ENCODE data around the gene IL19. TPM values are rescaled to one million over a fixed set of nuclear protein-coding genes. Genes with fewer than 3 reads are reported as not detected.

IL19 gene
- total RNA-seq, 6 donors from 2014 or later, result not detected

DNA sequence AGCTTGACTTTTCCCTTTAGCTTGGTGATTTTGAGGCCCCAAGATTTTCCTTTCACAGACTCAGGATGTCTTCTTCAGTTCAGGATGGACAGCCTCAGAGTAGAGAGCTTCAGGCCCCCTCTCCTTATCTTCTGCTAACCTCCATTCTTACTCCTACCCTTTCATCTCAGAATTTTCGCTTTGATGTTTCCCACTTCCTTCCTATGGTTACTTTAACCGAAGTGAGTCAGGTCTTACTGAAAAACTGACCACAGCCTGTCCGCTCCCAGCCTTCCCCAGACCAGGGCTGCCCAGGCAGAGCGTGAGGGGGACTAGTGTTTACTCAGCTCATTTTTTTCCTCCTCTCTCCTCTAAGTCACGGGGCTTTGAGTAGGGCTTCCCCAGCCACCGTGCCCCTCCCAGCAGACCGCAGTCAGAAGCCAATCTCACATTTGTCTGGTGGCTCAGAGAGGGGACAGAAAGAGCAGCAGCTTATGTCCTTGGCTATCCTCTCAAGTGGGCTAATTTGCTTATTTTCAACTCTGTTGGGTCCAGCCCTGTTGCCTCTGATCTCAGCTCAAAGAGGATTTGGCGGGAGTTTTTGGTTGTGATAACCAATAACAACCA is 4.2 kb upstream of the IL19 start:
- DNase-seq (peak in 1 of 2 donors; percentile 82), ATAC-seq (ENCODE audit: low FRiP score in 2 of 2) (peak; percentile 86 to 88)
- H3K9me3 ChIP-seq, result peaks cover 0 to 8% (median 0%) of the 10 kb centered on the region in 4 donors
- peaks cover 0 to 26% (median 14%) of the 10 kb centered on the region in 4 donors for H3K4me1 ChIP-seq
- H3K27ac ChIP-seq, result no peak overlapping the region
- H3K36me3 ChIP-seq, result no peaks in the 10 kb centered on the region
- no peak for TF ChIP-seq EP300 (IDR thresholded peaks at IDR 0.05)
- TF ChIP-seq POLR2A (IDR thresholded peaks at IDR 0.05), result peak in 1 of 4 donors; percentile 63
- peak in 1 of 2 donors; percentile 62 for TF ChIP-seq POLR2AphosphoS5 (IDR thresholded peaks at IDR 0.05)
- TF ChIP-seq, protein P1, sequence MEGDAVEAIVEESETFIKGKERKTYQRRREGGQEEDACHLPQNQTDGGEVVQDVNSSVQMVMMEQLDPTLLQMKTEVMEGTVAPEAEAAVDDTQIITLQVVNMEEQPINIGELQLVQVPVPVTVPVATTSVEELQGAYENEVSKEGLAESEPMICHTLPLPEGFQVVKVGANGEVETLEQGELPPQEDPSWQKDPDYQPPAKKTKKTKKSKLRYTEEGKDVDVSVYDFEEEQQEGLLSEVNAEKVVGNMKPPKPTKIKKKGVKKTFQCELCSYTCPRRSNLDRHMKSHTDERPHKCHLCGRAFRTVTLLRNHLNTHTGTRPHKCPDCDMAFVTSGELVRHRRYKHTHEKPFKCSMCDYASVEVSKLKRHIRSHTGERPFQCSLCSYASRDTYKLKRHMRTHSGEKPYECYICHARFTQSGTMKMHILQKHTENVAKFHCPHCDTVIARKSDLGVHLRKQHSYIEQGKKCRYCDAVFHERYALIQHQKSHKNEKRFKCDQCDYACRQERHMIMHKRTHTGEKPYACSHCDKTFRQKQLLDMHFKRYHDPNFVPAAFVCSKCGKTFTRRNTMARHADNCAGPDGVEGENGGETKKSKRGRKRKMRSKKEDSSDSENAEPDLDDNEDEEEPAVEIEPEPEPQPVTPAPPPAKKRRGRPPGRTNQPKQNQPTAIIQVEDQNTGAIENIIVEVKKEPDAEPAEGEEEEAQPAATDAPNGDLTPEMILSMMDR (IDR thresholded peaks at IDR 0.05), result no peak
- no peak overlapping the region for H3K4me3 ChIP-seq
- WGBS, 2 donors, result 18 to 24% methylated on average over 8 of the region's 8 CpGs
- no peaks in the 10 kb centered on the region for H3K27me3 ChIP-seq

DNA sequence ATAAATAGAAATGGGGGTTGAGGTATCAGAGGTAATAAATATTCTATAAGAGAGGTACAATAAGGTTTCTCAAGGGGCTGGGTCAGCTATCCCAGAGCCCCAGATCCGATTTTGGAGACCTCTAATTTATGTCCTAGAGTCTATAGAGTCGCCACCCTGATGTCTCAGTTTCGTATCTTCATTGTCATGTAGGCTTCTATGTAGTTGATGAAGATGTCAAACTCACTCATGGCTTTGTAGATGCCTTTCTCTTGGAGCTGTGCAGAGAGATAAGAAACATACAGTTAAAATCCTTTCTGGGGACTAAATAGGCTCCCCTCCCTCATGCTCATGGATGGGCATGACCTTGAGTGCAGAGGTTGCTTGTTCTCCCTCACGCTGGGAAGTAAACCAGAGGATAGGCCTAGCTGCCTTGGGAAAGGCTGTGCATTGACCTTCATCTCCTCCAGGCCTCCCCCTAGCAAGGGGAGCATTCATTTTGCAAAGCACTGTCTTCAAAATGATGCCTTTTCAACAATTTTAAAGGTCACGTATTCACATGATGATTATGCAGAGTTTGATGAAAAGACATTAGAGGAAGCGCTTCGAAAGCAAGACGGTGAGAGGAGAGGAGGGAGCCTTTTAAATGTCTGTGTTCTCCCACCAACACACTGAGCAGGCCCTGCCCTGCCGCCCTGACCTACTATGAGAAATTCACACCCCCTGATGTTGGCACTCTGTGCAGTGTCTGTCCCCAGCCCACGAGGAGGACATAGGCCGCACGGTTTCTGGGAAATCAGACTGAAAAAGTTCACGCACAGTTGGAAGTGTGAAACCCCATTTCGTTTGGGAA is 1.9 kb upstream of the IL19 start:
- H3K36me3 ChIP-seq, result no peaks in the 10 kb centered on the region
- no peak for ATAC-seq (ENCODE audit: low FRiP score in 2 of 2)
- peaks cover 0 to 34% (median 19%) of the 10 kb centered on the region in 4 donors for H3K4me1 ChIP-seq
- H3K9me3 ChIP-seq, result peaks cover 0 to 6% (median 0%) of the 10 kb centered on the region in 4 donors
- DNase-seq, result no peak
- TF ChIP-seq EP300 (IDR thresholded peaks at IDR 0.05), result no peak
- peak in 1 of 4 donors; percentile 4 for TF ChIP-seq POLR2A (IDR thresholded peaks at IDR 0.05)
- peak overlapping the region in 1 of 4 donors; percentile 78 for H3K27ac ChIP-seq
- WGBS, 2 donors, result 87 to 90% methylated on average over 14 of the region's 14 CpGs
- H3K4me3 ChIP-seq, result no peak overlapping the region
- no peaks in the 10 kb centered on the region for H3K27me3 ChIP-seq

DNA sequence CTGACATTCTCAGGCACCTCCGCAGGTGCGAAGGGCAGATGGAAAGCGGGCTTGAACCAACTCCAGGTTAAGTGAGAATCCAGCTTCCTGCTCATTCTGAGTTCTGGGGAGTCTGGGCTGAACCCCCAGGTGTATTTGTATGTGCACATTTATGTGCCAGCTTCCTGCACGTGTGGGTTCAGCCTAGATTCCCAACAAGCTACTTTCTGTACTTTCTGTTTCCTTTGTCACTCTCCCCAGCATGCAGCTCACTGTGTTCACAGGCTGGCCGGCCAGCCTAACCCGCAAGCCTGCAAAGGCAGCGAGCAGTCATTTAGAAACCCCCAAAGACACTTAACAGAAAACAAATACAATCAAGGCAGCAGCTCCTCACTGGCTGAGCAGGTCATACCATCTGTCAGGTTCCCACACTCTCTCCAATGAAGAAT is 1.3 kb upstream of the IL19 start:
- Histone ChIP-seq H3K9me3 (no peaks in the 10 kb centered on the region), H3K4me3 (peak overlapping the region in 1 of 4 donors; percentile 6), H3K27ac (peak overlapping the region in 2 of 4 donors; percentile 4 to 78), H3K36me3 (no peaks in the 10 kb centered on the region), H3K4me1 (peaks cover 0 to 34% (median 19%) of the 10 kb centered on the region in 4 donors), H3K27me3 (no peaks in the 10 kb centered on the region)
- ATAC-seq (ENCODE audit: low FRiP score in 2 of 2), result no peak
- TF ChIP-seq, protein P1 (IDR thresholded peaks at IDR 0.05), result no peak
- TF ChIP-seq POLR2A (IDR thresholded peaks at IDR 0.05), result peak in 1 of 4 donors; percentile 5
- 75 to 84% methylated on average over 7 of the region's 7 CpGs for WGBS, 2 donors
- peak in 1 of 2 donors; percentile 18 for DNase-seq

DNA sequence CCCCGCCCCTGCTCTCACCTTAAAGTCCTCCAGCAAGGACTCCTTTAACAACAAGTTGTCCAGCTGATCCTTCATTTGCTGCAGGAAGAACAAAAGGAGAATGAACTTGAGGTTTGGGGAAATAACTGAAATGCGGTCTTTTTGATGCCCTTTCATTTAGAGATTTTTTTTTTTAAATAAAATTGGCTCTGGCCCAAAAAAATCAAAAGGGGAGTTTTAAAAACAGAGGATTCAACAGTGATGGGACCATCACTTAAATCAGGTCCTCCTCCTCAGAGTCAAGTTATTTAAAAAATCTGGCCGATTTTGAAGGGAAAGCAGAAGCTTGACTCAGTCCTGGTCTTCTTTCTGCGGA is 742 bp downstream of the IL19 start:
- TF ChIP-seq EP300 (IDR thresholded peaks at IDR 0.05), result no peak
- TF ChIP-seq POLR2A (IDR thresholded peaks at IDR 0.05), result peak in 1 of 4 donors; percentile 2
- Histone ChIP-seq H3K9me3 (no peaks in the 10 kb centered on the region), H3K4me1 (peaks cover 0 to 29% (median 13%) of the 10 kb centered on the region in 4 donors), H3K36me3 (no peaks in the 10 kb centered on the region), H3K27ac (peak overlapping the region in 2 of 4 donors; percentile 66 to 78), H3K4me3 (peak overlapping the region in 1 of 4 donors; percentile 31), H3K27me3 (no peaks in the 10 kb centered on the region)
- ATAC-seq (ENCODE audit: low FRiP score in 2 of 2) (no peak), DNase-seq (no peak)
- 65 to 67% methylated on average over 4 of the region's 4 CpGs for WGBS, 2 donors

DNA sequence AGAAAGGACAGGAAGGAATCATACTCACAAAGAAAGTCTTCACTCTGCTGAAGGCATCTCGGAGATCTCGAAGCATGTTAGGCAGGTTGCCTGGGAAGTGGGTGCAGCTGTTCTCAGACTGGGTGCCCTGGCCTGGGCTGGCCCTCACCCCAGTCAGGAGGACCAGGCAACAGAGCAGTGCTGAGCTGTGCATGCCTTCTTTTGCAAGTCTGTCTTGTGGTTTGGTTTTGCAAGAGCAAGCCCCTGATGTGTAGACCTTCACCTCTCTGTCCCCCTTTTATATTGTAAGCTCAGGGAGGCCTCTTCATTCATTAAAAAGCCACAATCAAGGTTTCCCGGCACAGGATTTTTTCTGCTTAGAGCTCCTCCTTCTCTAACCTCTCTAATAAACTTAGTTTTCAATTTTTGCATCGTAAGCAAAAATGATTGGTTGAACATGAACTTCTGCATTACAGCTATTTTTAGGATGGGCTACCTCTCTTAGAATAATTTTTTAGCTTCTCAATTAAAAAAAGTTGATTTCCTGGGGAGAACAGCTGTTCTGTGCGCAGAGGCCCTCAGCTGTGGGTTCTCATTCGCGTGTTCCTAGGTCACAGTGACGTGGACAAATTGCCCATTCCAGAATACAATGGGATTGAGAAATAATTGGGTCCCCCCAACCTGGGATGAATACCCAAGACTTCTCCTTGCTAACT is 1.8 kb downstream of the IL19 start, which contains the start of gene IL10:
IL10 (minus strand) TSS at position 252 of the 695 bp plus-strand sequence; CDS start at position 193, 59 bp downstream.
- H3K36me3 ChIP-seq, result no peaks in the 10 kb centered on the region
- H3K27me3 ChIP-seq, result no peaks in the 10 kb centered on the region
- DNase-seq, result peak; percentile 38 to 53
- H3K4me3 ChIP-seq, result peak within 1 kb of the TSS in 2 of 4 donors; percentile 3 to 31
- peak in 1 of 2 donors; percentile 70 for ATAC-seq (ENCODE audit: low FRiP score in 2 of 2)
- H3K4me1 ChIP-seq, result peaks cover 0 to 21% (median 5%) of the 10 kb centered on the region in 4 donors
- TF ChIP-seq POLR2A (IDR thresholded peaks at IDR 0.05) (peak in 1 of 4 donors; percentile 61), EP300 (IDR thresholded peaks at IDR 0.05) (peak in 2 of 4 donors; percentile 16 to 21), POLR2AphosphoS5 (IDR thresholded peaks at IDR 0.05) (no peak)
- 71 to 74% methylated on average over 8 of the region's 8 CpGs for WGBS, 2 donors
- H3K27ac ChIP-seq, result peak within 1 kb of the TSS in 3 of 4 donors; percentile 42 to 78 (median 66)
- no peaks in the 10 kb centered on the region for H3K9me3 ChIP-seq

Data from upper lobe of left lung (tissue), 6 donors.